HG03025 (cell line): ENCODE measurements around the gene TMEM207.
A peak's percentile ranks its signal among the peaks of the same experiment; 100 is the strongest.

Source experiments
- ATAC-seq: cut with Tn5 transposase; IDR thresholded peaks from one replicate; pipeline ENCODE4 v1.9.1; 2021; ENCODE audit warnings: mild to moderate bottlenecking, moderate library complexity; ENCODE audit not compliant: unreplicated experiment, low FRiP score

Gene TMEM207

GRCh38 chr3:190446573-190447279, 3.0 kb downstream of the TMEM207 start:
- ATAC-seq: no peak

DNA sequence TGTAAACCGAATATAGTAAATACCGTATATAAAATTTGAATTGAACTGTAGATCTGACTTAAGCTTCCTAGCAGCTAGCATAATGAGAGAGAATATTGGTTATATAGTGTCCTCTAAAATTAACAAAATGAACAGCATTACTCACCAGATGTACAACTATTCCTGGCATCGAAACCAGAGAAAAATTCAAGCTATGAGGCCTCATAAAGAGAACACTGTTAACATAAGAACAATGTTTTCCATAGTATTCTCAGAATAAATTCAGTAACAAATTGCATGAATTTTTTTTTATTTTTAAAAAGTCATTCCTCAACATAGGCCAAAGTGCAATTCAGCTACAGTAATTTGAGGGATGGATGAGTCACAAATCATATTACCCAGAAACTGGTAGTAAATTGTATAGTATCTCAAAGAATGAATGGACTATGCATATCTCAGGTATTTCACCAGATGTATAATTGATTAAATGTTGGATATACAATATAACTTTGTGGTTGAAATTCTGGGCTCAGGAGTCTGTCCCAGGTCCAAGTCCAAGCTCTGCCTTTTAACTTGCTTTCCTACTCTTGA, 5.0 kb downstream of the TMEM207 start:
- no peak for ATAC-seq

DNA sequence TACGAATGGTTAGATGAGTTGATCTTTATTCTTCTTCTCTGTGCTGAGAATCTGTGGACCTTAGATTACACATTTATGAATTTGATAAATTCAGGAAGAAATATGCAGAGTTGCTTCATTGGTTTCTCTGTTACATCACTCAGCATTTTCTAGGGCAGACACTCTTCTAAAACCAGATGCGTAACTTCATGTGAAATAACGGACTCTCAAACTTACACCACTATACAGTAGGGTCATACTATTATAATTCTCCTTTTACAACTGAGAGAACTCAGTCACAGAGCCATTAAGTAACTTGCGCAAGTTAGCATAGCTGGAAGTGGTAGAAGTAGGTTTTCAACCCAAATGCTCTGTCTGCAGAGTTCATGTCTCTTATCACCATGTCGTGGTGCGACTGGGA, 5.7 kb downstream of the TMEM207 start:
- no peak for ATAC-seq

- ATAC-seq: no peak
These were observed 6.4 kb downstream of the TMEM207 start for GRCh38 chr3:190443257-190443656.

DNA sequence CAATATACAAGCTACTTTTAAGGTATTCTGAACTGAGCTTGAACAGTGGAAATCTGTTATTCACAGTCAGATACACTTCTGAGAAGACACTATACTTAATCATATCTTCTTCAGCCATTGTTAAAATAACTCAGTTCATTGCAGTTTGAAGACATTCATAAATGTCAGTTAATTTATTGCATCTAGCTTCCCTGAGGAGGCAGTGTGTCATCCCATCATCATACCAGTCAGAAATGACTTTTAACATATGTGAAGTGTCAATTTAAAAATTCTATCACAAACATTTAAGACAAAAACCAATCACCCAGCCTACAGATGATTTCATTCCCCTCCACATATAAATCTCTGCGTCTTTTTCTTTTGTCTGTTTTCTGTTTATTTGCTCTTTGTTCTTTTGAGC, 7.5 kb downstream of the TMEM207 start:
- ATAC-seq: no peak

DNA sequence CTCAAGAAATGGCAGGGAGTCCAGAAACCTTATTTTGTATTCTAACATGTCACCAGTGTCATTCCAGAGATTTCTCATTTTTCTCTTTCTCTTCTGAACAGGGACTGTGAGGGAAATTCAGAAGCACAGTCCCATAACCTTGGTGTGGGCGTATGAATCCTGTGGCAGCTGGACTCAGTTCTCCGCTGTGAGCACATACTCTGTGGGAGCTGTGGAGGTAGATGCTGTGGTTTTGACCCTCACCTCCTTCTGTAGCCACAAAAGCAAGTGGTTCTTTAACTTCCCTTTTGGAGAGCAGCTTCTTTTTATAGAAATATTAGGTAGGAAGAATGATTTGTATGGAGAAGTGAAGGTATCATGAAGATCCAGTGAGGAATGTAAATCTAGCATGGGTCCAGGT, 13.4 kb downstream of the TMEM207 start:
- no peak for ATAC-seq

DNA sequence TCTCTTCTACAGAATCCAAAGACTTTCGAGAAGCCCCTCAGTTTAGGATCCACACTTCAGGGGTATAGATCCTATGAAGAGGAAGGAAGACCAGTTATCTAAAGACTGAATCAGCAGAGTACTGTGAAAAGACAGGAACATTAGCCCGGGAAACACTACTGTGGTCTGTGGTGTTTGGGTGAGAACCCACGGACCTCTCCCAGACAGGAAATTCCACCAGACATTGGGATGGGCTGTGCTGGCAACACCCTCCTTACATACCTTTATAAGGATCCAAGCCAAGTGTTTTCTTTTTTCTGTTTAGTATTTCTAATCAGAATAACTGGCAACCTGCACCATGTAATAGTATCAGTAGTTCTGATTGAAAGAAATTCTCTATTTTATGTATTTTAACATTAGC, 14.1 kb downstream of the TMEM207 start:
- ATAC-seq: no peak

DNA sequence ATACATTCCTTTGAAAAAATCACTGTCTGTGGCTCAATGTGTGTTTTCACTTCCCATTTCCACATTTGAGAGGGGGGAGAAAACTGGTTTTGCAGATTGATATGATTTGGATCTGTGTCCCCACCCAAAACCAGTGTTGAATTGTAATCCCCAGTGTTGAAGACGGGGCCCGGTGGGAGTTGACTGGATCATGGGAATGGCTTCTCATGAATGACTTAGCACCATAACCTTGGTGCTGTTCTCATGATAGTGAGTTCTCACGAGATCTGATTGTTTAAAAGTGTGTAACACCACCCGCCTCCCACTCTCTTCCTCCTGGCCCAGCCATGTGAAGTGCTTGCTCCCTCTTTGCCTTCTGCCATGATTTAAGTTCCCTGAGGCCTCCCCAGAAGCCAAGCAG, 16.1 kb downstream of the TMEM207 start:
- no peak for ATAC-seq

DNA sequence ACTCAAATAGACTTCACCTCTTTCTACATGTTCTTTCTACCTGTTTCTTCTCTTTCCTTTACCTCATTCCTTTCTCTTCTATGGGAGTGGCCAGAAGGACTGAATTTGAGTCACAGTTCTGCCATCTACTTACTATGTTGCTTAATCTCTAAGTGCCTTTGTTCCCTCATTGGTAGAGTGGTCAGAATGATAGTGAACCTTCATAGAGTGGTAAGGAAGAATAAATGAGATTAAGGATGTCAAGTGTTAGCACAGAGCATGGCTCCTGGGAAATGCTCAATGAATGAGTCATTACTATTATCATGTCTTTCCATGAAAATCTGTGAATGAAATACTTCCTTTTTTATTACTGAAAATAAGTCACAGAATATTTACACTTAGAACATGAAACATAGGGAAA, 17.5 kb downstream of the TMEM207 start:
- ATAC-seq: no peak

DNA sequence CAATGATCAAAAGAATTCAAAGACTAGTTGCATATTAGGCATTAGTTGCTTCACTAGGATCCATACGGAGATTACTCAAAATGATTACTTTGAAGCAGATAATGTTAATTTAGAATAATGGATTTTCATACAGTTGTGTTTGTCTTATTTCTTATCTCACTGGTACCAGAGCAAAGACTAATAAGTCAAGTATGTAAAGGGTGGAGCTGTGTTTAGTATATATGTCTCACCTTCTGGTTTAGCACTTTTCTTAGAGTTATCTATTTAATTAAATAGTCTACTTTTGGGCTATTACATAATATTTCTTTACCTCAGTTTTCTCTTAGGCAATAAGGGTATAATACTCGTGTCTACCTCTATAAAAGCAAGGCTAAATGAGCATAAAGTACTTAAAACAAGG, 18.8 kb downstream of the TMEM207 start:
- ATAC-seq: no peak

- ATAC-seq: no peak
These were observed 20.0 kb downstream of the TMEM207 start for GRCh38 chr3:190429681-190430080.

DNA sequence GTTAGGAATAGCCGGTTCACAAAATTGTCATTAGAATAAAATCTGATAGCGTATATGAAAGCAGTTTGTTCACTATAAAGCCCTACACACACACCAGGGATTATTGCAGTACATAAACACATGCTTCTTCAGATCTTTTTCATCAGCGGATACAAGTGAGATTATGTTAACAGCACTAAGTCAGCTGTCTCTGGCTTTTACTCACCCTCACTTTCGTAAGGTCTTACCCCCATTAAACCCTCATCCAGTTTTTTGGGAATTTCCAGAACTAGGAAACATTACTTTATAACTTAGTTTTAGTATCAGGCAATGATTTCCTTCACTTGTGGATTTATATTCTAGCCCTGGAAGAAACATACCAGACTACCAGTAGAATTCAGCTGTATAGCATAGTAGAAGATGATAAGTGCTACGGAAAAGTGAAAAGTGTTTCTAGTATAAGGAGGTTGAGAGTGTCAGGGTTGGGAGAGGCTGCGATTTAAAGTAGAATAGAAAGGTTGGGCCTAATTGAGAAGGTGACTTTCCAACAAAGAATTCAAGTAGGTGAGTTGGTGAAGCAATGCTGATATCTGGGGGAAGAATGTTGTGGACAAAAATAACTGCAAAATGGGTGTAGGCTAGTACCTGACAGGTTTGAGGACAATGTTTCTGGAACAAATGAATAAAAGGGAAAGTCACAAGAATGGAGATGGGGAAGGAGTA, 22.7 kb downstream of the TMEM207 start:
- no peak for ATAC-seq

GRCh38 chr3:190425833-190426232, 23.9 kb downstream of the TMEM207 start:
- no peak for ATAC-seq

DNA sequence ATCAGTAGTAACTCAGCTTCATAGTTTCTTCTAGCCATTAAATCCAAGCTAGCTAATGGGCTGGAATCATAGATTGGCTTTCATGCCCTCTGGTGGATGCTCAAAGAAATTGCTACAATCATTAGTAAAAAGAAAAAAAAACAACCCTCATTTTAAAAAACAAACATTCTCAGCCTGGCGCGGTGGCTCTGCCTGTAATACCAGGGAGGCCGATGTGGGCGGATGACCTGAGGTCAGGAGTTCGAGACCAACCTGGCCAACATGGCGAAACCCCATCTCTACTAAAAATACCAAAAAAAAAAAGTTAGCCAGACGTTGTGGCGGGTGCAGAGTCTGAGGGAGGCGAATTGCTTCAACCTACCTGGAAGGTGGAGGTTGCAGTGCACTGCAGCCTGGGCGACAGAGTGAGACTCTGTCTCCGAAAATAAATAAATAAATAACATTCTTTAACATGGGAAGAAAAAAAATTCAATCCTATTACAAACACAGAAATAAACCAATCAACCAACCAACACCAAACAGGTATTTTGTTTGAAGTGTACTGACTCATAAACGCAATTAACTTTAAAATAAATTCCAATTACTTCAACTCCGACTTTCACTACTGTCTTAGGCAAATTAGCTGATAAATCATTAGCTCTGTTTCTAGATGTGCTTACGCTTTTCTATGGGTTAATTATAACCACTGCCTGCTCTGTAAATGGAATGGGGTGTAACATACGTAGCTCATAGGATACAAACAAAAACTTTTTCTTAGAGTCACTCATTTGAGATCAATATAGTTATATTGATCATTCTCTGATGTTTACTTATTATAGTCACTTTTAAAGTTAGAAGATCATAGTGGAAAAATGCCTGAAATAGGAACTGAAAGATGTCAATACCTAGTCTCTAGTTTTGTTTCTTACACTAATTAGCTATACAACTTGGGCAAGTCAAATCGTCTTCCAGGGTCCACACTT, 24.9 kb downstream of the TMEM207 start:
- peak; percentile 46 for ATAC-seq

- no peak for ATAC-seq
These were observed 25.6 kb downstream of the TMEM207 start for GRCh38 chr3:190424108-190424477.

GRCh38 chr3:190414297-190414696, 35.4 kb downstream of the TMEM207 start:
- ATAC-seq: no peak

GRCh38 chr3:190404715-190405114, 45.0 kb downstream of the TMEM207 start:
- no peak for ATAC-seq

DNA sequence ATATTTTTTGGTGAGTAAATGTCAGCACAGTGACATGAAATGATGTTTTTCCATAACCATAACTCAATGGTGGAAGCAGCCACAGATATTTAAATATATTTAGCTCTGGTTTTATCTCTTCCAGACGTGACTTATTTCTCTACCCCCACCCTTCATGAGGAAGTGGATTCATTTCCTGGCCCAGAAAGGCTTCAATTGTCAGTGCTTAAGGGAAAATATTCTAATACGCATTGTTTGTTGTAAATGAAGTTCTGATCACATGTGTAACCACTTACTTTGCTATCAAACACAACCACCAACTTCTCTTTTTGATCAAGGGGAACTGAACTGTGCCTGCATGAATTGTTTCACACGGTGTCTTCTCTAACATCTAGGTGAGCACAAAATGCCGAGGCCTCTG, 47.7 kb downstream of the TMEM207 start:
- no peak for ATAC-seq

GRCh38 chr3:190399677-190400076, 50.0 kb downstream of the TMEM207 start:
- no peak for ATAC-seq

- ATAC-seq: no peak
These were observed 51.8 kb downstream of the TMEM207 start for GRCh38 chr3:190397889-190398288.

- no peak for ATAC-seq
These were observed 53.7 kb downstream of the TMEM207 start for GRCh38 chr3:190396001-190396400.
